H1 (cell line): Measurements from ENCODE around the gene DEDD2. TPM values are rescaled to one million over a fixed set of nuclear protein-coding genes. Genes with fewer than 3 reads are reported as not detected.

Experiments used
- CTCF ChIA-PET: fragments of 300-600 bp; sonication (Branson Sonifier 250); formaldehyde crosslinking; loops from one replicate; lab custom pipeline; 2021; ENCODE audit not compliant: partially characterized antibody; lab: Charles Lee
- POLR2A ChIA-PET: fragments of 300-600 bp; sonication (Branson Sonifier 250); formaldehyde crosslinking; loops from one replicate; lab custom pipeline; 2021; ENCODE audit warnings: inconsistent platforms; ENCODE audit not compliant: partially characterized antibody; lab: Charles Lee
- DNase-seq, 2 experiments: peaks; one replicate each; pipeline versions ENCODE4 v3.0.0 to v3.0.0-alpha.2; 2010 to 2022; ENCODE audit warnings: low spot score in 2 of 2, low read depth in 1 of 2, mixed read lengths in 1 of 2
- FAIRE-seq: peaks from 2 replicates; lab custom pipeline; 2011; peaks lifted over from hg19 to GRCh38; lab: Jason Lieb, UNC
- H2AFZ ChIP-seq: 2 replicates; pipeline ENCODE4 v1.8.1; 2012; ENCODE audit warnings: low read length, inconsistent platforms
- H2AK5ac ChIP-seq: 2 replicates; pipeline ENCODE4 v1.6.1; 2013; ENCODE audit warnings: low read depth, low read length
- H2BK120ac ChIP-seq: replicated peaks from 2 replicates; pipeline ENCODE3; 2013; ENCODE audit warnings: low read depth, low read length, inconsistent platforms
- H2BK12ac ChIP-seq: 2 replicates; pipeline ENCODE4 v1.6.1; 2013; ENCODE audit warnings: low read depth, low read length
- H2BK15ac ChIP-seq: 2 replicates; pipeline ENCODE4 v1.6.1; 2013; ENCODE audit warnings: low read length
- H2BK20ac ChIP-seq: 2 replicates; pipeline ENCODE4 v1.6.1; 2013; ENCODE audit warnings: low read length
- H2BK5ac ChIP-seq: 2 replicates; pipeline ENCODE4 v1.6.1; 2013; ENCODE audit warnings: low read depth, low read length
- H3K14ac ChIP-seq: 2 replicates; pipeline ENCODE4 v1.6.1; 2013; ENCODE audit warnings: inconsistent platforms; ENCODE audit not compliant: insufficient read length
- H3K18ac ChIP-seq: 2 replicates; pipeline ENCODE4 v1.6.1; 2013; ENCODE audit warnings: low read length; ENCODE audit errors: extremely low read depth
- H3K23ac ChIP-seq: 2 replicates; pipeline ENCODE4 v1.6.1; 2013; ENCODE audit warnings: inconsistent platforms; ENCODE audit not compliant: insufficient read length
- H3K23me2 ChIP-seq: 2 replicates; pipeline ENCODE4 v1.6.1; 2013; ENCODE audit warnings: low read depth, low read length
- H3K27ac ChIP-seq: 2 replicates; pipeline ENCODE4 v1.6.1; 2011; ENCODE audit warnings: low read depth, low read length, inconsistent platforms
- H3K27me3 ChIP-seq, 4 experiments: replicated peaks in 1 of 4; 1 replicate in 1 of 4; 2 replicates in 3 of 4; pipeline versions ENCODE4 v1.6.1 to v1.8.1; 2011 to 2013; ENCODE audit warnings: low read length in 3 of 4, mild to moderate bottlenecking in 3 of 4, inconsistent platforms in 2 of 4, mixed read lengths in 2 of 4, moderate library complexity in 1 of 4; ENCODE audit not compliant: control insufficient read depth in 3 of 4, insufficient read depth in 3 of 4; ENCODE audit errors: extremely low read depth in 1 of 4
- H3K36me3 ChIP-seq, 4 experiments: 2 replicates each; pipeline versions ENCODE4 v1.6.1 to v1.8.1; 2011 to 2013; ENCODE audit warnings: mild to moderate bottlenecking in 4 of 4, low read length in 3 of 4, moderate library complexity in 2 of 4, control low read depth in 1 of 4, inconsistent platforms in 1 of 4; ENCODE audit not compliant: insufficient read depth in 4 of 4, control insufficient read depth in 2 of 4
- H3K4ac ChIP-seq: replicated peaks from 2 replicates; pipeline ENCODE3; 2013; ENCODE audit warnings: low read length, low read depth, mixed read lengths, inconsistent platforms; ENCODE audit not compliant: insufficient read length
- H3K4me1 ChIP-seq, 4 experiments: replicated peaks in 1 of 4; 1 replicate in 1 of 4; 2 replicates in 3 of 4; pipeline versions ENCODE4 v1.6.1 to v1.8.1; 2011 to 2013; ENCODE audit warnings: low read length in 3 of 4, inconsistent platforms in 2 of 4, mixed read lengths in 1 of 4; ENCODE audit not compliant: insufficient read depth in 4 of 4, control insufficient read depth in 3 of 4
- H3K4me2 ChIP-seq, 2 experiments: 2 replicates each; pipeline versions ENCODE4 v1.6.1 to v1.8.1; 2011 to 2013; ENCODE audit warnings: low read depth in 2 of 2, low read length in 2 of 2, control low read depth in 1 of 2, inconsistent platforms in 1 of 2, mild to moderate bottlenecking in 1 of 2; ENCODE audit not compliant: insufficient read depth in 1 of 2
- H3K4me3 ChIP-seq, 4 experiments: fragments of 200-600, 300-600 bp in 1 of 4; sonication (generic), shearing (Covaris generic), sonication (Bioruptor Twin) in 1 of 4; 2 replicates each; pipeline versions ENCODE4 v1.5.1 to v1.8.1; 2011 to 2016; ENCODE audit warnings: low read length in 4 of 4, low read depth in 3 of 4, control low read depth in 2 of 4, inconsistent platforms in 2 of 4, mild to moderate bottlenecking in 2 of 4, mixed read lengths in 1 of 4, moderate library complexity in 1 of 4; ENCODE audit not compliant: insufficient read depth in 2 of 4; ENCODE audit errors: extremely low read depth in 1 of 4
- H3K56ac ChIP-seq: replicated peaks from 2 replicates; pipeline ENCODE3; 2013; ENCODE audit warnings: low read depth, mild to moderate bottlenecking, mixed read lengths, low read length, inconsistent platforms; ENCODE audit not compliant: insufficient read length
- H3K79me1 ChIP-seq: 2 replicates; pipeline ENCODE4 v1.6.1; 2013; ENCODE audit warnings: low read depth, low read length, control low read depth
- H3K79me2 ChIP-seq, 2 experiments: 2 replicates each; pipeline versions ENCODE4 v1.6.1 to v1.8.1; 2012 to 2013; ENCODE audit warnings: low read length in 2 of 2, mild to moderate bottlenecking in 2 of 2, inconsistent platforms in 1 of 2; ENCODE audit not compliant: insufficient read depth in 2 of 2, control insufficient read depth in 1 of 2
- H3K9ac ChIP-seq, 4 experiments: replicated peaks in 1 of 4; 1 replicate in 1 of 4; 2 replicates in 3 of 4; pipeline versions ENCODE4 v1.6.1 to v1.8.1; 2011 to 2013; ENCODE audit warnings: low read depth in 3 of 4, low read length in 3 of 4, control low read depth in 2 of 4, mild to moderate bottlenecking in 2 of 4, moderate library complexity in 2 of 4, inconsistent platforms in 1 of 4; ENCODE audit errors: extremely low read depth in 1 of 4
- H3K9me3 ChIP-seq, 2 experiments: 2 replicates each; pipeline versions ENCODE4 v1.6.1 to v1.8.1; 2012 to 2013; ENCODE audit warnings: mild to moderate bottlenecking in 2 of 2, moderate library complexity in 2 of 2, control low read depth in 1 of 2, inconsistent platforms in 1 of 2, low read depth in 1 of 2, low read length in 1 of 2, mixed read lengths in 1 of 2; ENCODE audit not compliant: insufficient read depth in 2 of 2
- H4K20me1 ChIP-seq, 2 experiments: replicated peaks in 1 of 2; 2 replicates each; pipeline versions ENCODE3 to v1.8.1; 2011 to 2013; ENCODE audit warnings: inconsistent platforms in 2 of 2, low read length in 2 of 2, mild to moderate bottlenecking in 1 of 2; ENCODE audit not compliant: insufficient read depth in 2 of 2, control insufficient read depth in 1 of 2
- H4K5ac ChIP-seq: 2 replicates; pipeline ENCODE4 v1.6.1; 2013; ENCODE audit warnings: low read length, low read depth, mixed read lengths, inconsistent platforms; ENCODE audit not compliant: insufficient read length
- H4K8ac ChIP-seq: 2 replicates; pipeline ENCODE4 v1.8.0; 2013; ENCODE audit warnings: mild to moderate bottlenecking, moderate library complexity, low read length, inconsistent platforms; ENCODE audit not compliant: insufficient read depth; ENCODE audit errors: extremely low read depth
- H4K91ac ChIP-seq: replicated peaks from 2 replicates; pipeline ENCODE3; 2013; ENCODE audit warnings: low read length, mixed read lengths, inconsistent platforms; ENCODE audit not compliant: insufficient read length
- BCL11A ChIP-seq, 2 experiments: IDR thresholded peaks; one replicate each; pipeline ENCODE4 v1.6.1; 2011; ENCODE audit warnings: low read depth in 2 of 2, low read length in 2 of 2, mild to moderate bottlenecking in 2 of 2
- CBX5 ChIP-seq: fragments of 300-800, 300-1000 bp; sonication (generic); IDR thresholded peaks from 2 replicates; pipeline ENCODE4 v1.7.1; 2016; ENCODE audit warnings: antibody characterized with exemption, low read length, low read depth
- E2F6 ChIP-seq: IDR thresholded peaks from 2 replicates; pipeline ENCODE4 v1.6.1; 2012; ENCODE audit warnings: inconsistent platforms
- JUND ChIP-seq: IDR thresholded peaks from 2 replicates; pipeline ENCODE4 v1.6.1; 2011; ENCODE audit warnings: mild to moderate bottlenecking, improper control_type of control experiment, low read length
- NANOG ChIP-seq: IDR thresholded peaks from 2 replicates; pipeline ENCODE4 v1.6.1; 2011; ENCODE audit warnings: low read length, low read depth, mild to moderate bottlenecking, inconsistent platforms; ENCODE audit not compliant: insufficient read depth, poor library complexity, severe bottlenecking
- SIX5 ChIP-seq: IDR thresholded peaks from 2 replicates; pipeline ENCODE4 v1.6.1; 2011; ENCODE audit warnings: mild to moderate bottlenecking, low read depth, low read length
- SUZ12 ChIP-seq: fragments of 200-600 bp; sonication (generic); IDR thresholded peaks from 2 replicates; pipeline ENCODE4 v1.6.1; 2012; ENCODE audit warnings: mild to moderate bottlenecking, inconsistent platforms, low read length, moderate library complexity, mixed read lengths
- TAF1 ChIP-seq: IDR thresholded peaks from 2 replicates; pipeline ENCODE4 v1.6.1; 2011; ENCODE audit warnings: mild to moderate bottlenecking, low read depth, low read length
- TAF7 ChIP-seq: optimal IDR thresholded peaks from 2 replicates; pipeline ENCODE3; 2011; ENCODE audit warnings: low read depth, mild to moderate bottlenecking, inconsistent platforms, low read length, moderate library complexity, borderline replicate concordance
- TCF12 ChIP-seq: IDR thresholded peaks from 2 replicates; pipeline ENCODE4 v1.6.1; 2011; ENCODE audit warnings: low read depth, mild to moderate bottlenecking, low read length
- ZNF274 ChIP-seq: IDR thresholded peaks from 2 replicates; pipeline ENCODE4 v1.7.0; 2012; ENCODE audit warnings: low read length, borderline replicate concordance; ENCODE audit errors: extremely low read depth
- WGBS, 2 experiments: shearing (Covaris generic) in 1 of 2; methylation state at CpG; one replicate each; pipeline versions ENCODE4 v1.1.6 to v1.1.7; 2013 to 2015; ENCODE audit warnings: low lambda C conversion rate in 2 of 2, mixed read lengths in 2 of 2, inconsistent platforms in 1 of 2, low coverage in 1 of 2, missing lambda C conversion rate in 1 of 2; ENCODE audit not compliant: insufficient replicate concordance in 2 of 2, insufficient coverage in 1 of 2, insufficient read length in 1 of 2; ENCODE audit errors: extremely low coverage in 1 of 2, missing lambda C conversion rate in 1 of 2; 5-methylcytosine and 5-hydroxymethylcytosine counted together
- polyA plus RNA-seq, 7 experiments: library from polyadenylated mRNA; depleted of rRNA in 3 of 7; stranded (reverse) in 5 of 7; unstranded in 2 of 7; fragments of >200 nt in 5 of 7; fragments of 200-250 nt in 2 of 7; gene quantifications; 1 replicate in 5 of 7; 2 replicates in 1 of 7; 4 replicates in 1 of 7; pipeline versions ENCODE4 v1.2.1 to v1.2.3, GENCODE V29; 2011 to 2013; ENCODE audit warnings: missing spikeins in 2 of 7, mixed read lengths in 2 of 7
- total RNA-seq: library from RNA; stranded (reverse); fragmentation: NEBNext Ultra II Directional; extraction: Animal tissue kit (Norgen Biotek cat#: 25700); gene quantifications from 2 replicates; pipeline ENCODE4 v1.2.1, GENCODE V29; 2021

The DEDD2 gene
- total and polyA plus RNA-seq, 2 of the 8 experiments (the other 6 are each of a cell fraction or from before 2014, with no cell fraction given): 37.8 to 65.0 TPM

DNA sequence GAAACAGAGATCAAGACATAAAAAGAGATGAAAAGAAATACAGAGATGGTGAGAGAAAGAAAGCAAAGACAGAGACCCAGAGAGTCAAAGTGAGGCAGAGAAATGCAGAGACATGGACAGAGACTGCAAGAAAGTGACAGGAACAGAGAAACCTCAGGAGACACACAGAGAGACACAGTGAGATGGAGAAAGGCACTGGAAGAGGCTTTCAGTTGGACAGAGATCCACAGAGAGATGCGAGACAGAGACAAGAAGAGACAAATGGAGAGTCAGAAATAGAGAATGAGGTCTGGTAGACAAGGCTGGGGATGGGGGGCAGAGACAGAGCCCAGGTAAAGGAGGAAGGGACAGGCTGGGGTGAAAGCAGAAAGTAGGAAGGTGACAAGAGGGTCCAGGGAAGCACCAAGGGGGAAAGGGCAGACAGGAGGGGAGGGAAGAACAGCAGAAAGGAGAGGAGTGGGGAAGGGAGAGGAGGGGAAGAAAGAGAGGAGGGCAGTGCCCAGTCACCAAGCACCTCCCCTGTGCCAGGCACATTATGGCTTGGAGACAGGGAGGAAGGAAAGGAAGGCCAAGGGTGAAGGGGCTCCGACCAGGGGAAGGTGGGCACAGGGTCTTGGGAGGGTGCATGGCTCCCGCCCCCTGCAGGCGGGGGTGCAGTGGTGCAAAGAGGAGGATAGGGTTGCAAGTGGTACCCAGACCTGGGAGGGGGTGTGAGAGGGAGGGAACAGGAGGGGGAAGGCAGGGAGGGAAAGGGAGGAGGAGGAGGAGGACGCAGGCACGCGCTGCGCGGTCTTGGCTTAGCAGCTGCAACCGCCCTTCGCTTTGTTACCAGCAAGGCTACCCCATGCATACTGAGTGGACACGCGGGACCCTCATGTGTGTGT, 38.4 kb downstream of the DEDD2 start:
- H3K9ac ChIP-seq: no peak overlapping the region
- H3K79me1 ChIP-seq: no peaks in the 10 kb centered on the region
- peaks cover 40 to 69% (median 63%) of the 10 kb centered on the region in 4 experiments for H3K27me3 ChIP-seq
- CTCF ChIA-PET: interaction anchor here (0.7 to 9.4 kb wide), 3 partner anchors 36 to 70 kb away, joined by 3 to 159 read pairs (median 22); partner anchors contain the start of gene POU2F2
- DNase-seq (peak; percentile 44 to 82), FAIRE-seq (peak; percentile 65)
- H4K20me1 ChIP-seq: peaks cover 7 to 8% of the 10 kb centered on the region in 2 experiments
- H2BK120ac ChIP-seq: no peak overlapping the region
- peaks cover 6% of the 10 kb centered on the region; the same call in 1 of the 2 replicates for H3K23me2 ChIP-seq
- no peak overlapping the region for H2BK20ac ChIP-seq
- no peak overlapping the region for H3K23ac ChIP-seq
- no peak overlapping the region for H3K4ac ChIP-seq
- H3K27ac ChIP-seq: no peak overlapping the region
- POLR2A ChIA-PET: no interaction called here
- H3K4me1 ChIP-seq: peaks cover 0 to 10% (median 7%) of the 10 kb centered on the region in 4 experiments; a peak in 5 of 7 replicates
- H4K8ac ChIP-seq: no peak overlapping the region
- peak overlapping the region; percentile 11 to 52; a peak in 3 of 4 replicates for H3K4me2 ChIP-seq
- no peak overlapping the region for H2BK5ac ChIP-seq
- H3K14ac ChIP-seq: no peak overlapping the region
- H4K5ac ChIP-seq: no peak overlapping the region
- H2BK12ac ChIP-seq: no peak overlapping the region
- H3K18ac ChIP-seq: no peak overlapping the region
- H3K9me3 ChIP-seq: no peaks in the 10 kb centered on the region
- H3K79me2 ChIP-seq: no peaks in the 10 kb centered on the region
- 28% methylated on average over 6 of the region's 13 CpGs; no CpG with 5 or more reads in 1 of the 2 experiments for WGBS, 2 experiments
- H3K56ac ChIP-seq: no peak overlapping the region
- no peak overlapping the region for H4K91ac ChIP-seq
- no peak overlapping the region for H2AK5ac ChIP-seq
- H3K4me3 ChIP-seq: no peak overlapping the region
- no peaks in the 10 kb centered on the region for H3K36me3 ChIP-seq
- no peak overlapping the region for H2AFZ ChIP-seq
- H2BK15ac ChIP-seq: no peak overlapping the region; the same call in 1 of the 2 replicates
- TF ChIP-seq BCL11A (IDR thresholded peaks at IDR 0.05; ENCODE audit: low read depth in 2 of 2, low read length in 2 of 2) (no peak), TAF7 (no peak), CBX5 (no peak), E2F6 (no peak; the same call in 1 of the 2 replicates), TAF1 (no peak), ZNF274 (no peak), SIX5 (no peak), SUZ12 (peak; percentile 31; the same call in 1 of the 2 replicates), NANOG (no peak), JUND (no peak), TCF12 (no peak)
